HepG2 (cell line): ENCODE measurements around the gene TM4SF20. TPM values are rescaled to one million over a fixed set of nuclear protein-coding genes. Genes with fewer than 3 reads are reported as not detected.

ENCODE experiments used
- ATAD3A ChIP-seq: sonication (generic); formaldehyde crosslinking; IDR thresholded peaks from 2 replicates; pipeline ENCODE4 v1.4.0; 2020; ENCODE audit warnings: missing genetic modification reagents
- CHD4 ChIP-seq: fragments of 200-600 bp; sonication (generic); IDR thresholded peaks from 2 replicates; pipeline ENCODE4 v1.7.0; 2017; ENCODE audit warnings: mild to moderate bottlenecking, low read length, borderline replicate concordance
- FOXC1 ChIP-seq: sonication (generic); formaldehyde crosslinking; IDR thresholded peaks from 2 replicates; pipeline ENCODE4 v1.8.0; 2022; ENCODE audit warnings: mild to moderate bottlenecking, missing genetic modification reagents, borderline replicate concordance
- HES4 ChIP-seq: sonication (generic); formaldehyde crosslinking; IDR thresholded peaks from 2 replicates; pipeline ENCODE4 v1.9.0; 2021; ENCODE audit warnings: mild to moderate bottlenecking, missing genetic modification reagents, borderline replicate concordance
- HMG20B ChIP-seq: conservative IDR thresholded peaks from 2 replicates; pipeline ENCODE4 v1.6.1; 2016; ENCODE audit warnings: missing genetic modification reagents, missing compliant biosample characterization
- KDM5A ChIP-seq: fragments of 200-600 bp; sonication (generic); IDR thresholded peaks from 2 replicates; pipeline ENCODE4 v1.7.0; 2018; ENCODE audit warnings: antibody characterized with exemption, mild to moderate bottlenecking, low read length, borderline replicate concordance
- MAFG ChIP-seq: sonication (generic); formaldehyde crosslinking; IDR thresholded peaks from 2 replicates; pipeline ENCODE4 v1.5.1; 2020; ENCODE audit warnings: mild to moderate bottlenecking, missing genetic modification reagents
- MATR3 ChIP-seq: sonication (generic); formaldehyde crosslinking; IDR thresholded peaks from 2 replicates; pipeline ENCODE4 v1.4.0; 2020; ENCODE audit warnings: missing genetic modification reagents
- MED13 ChIP-seq: sonication (generic); formaldehyde crosslinking; IDR thresholded peaks from 2 replicates; pipeline ENCODE4 v1.5.0; 2020; ENCODE audit warnings: missing genetic modification reagents
- NFKBIZ ChIP-seq: IDR thresholded peaks from 2 replicates; pipeline ENCODE4 v1.6.1; 2018; ENCODE audit warnings: missing genetic modification reagents, missing compliant biosample characterization
- ZNF143 ChIP-seq: sonication (generic); formaldehyde crosslinking; IDR thresholded peaks from 2 replicates; pipeline ENCODE4 v1.4.0; 2020; ENCODE audit warnings: missing genetic modification reagents
- ZNF382 ChIP-seq: sonication (generic); formaldehyde crosslinking; IDR thresholded peaks from 2 replicates; pipeline ENCODE4 v1.5.0; 2020; ENCODE audit warnings: missing genetic modification reagents, mild to moderate bottlenecking, borderline replicate concordance
- ZNF549 ChIP-seq: sonication (generic); formaldehyde crosslinking; IDR thresholded peaks from 2 replicates; pipeline ENCODE4 v1.5.0; 2020; ENCODE audit warnings: missing genetic modification reagents
- ZNF563 ChIP-seq: sonication (generic); formaldehyde crosslinking; IDR thresholded peaks from 2 replicates; pipeline ENCODE4 v1.8.0; 2022; ENCODE audit warnings: mild to moderate bottlenecking, moderate library complexity, missing genetic modification reagents
- ZNF569 ChIP-seq: sonication (generic); formaldehyde crosslinking; IDR thresholded peaks from 2 replicates; pipeline ENCODE4 v1.5.0; 2020; ENCODE audit warnings: mild to moderate bottlenecking, missing genetic modification reagents, moderate library complexity, borderline replicate concordance
- ZNF589 ChIP-seq: sonication (generic); formaldehyde crosslinking; conservative IDR thresholded peaks from 2 replicates; pipeline ENCODE4 v1.8.0; 2022; ENCODE audit warnings: mild to moderate bottlenecking, moderate library complexity, missing genetic modification reagents
- ZNF615 ChIP-seq: sonication (generic); formaldehyde crosslinking; IDR thresholded peaks from 2 replicates; pipeline ENCODE4 v1.5.0; 2020; ENCODE audit warnings: mild to moderate bottlenecking, missing genetic modification reagents, borderline replicate concordance
- ZNF674 ChIP-seq: sonication (generic); formaldehyde crosslinking; IDR thresholded peaks from 2 replicates; pipeline ENCODE4 v1.5.0; 2020; ENCODE audit warnings: low read depth, mild to moderate bottlenecking, missing genetic modification reagents
- ZNF720 ChIP-seq: sonication (generic); formaldehyde crosslinking; IDR thresholded peaks from 2 replicates; pipeline ENCODE4 v1.4.0; 2020; ENCODE audit warnings: missing genetic modification reagents
- ZNF746 ChIP-seq: sonication (generic); formaldehyde crosslinking; IDR thresholded peaks from 2 replicates; pipeline ENCODE4 v1.8.0; 2022; ENCODE audit warnings: mild to moderate bottlenecking, missing genetic modification reagents
- ZNF75D ChIP-seq: sonication (generic); formaldehyde crosslinking; IDR thresholded peaks from 2 replicates; pipeline ENCODE4 v1.8.1; 2023; ENCODE audit warnings: missing genetic modification reagents, mild to moderate bottlenecking, borderline replicate concordance
- ZNF879 ChIP-seq: sonication (generic); formaldehyde crosslinking; IDR thresholded peaks from 2 replicates; pipeline ENCODE4 v1.8.1; 2023; ENCODE audit warnings: missing genetic modification reagents
- ZSCAN25 ChIP-seq: sonication (generic); formaldehyde crosslinking; IDR thresholded peaks from 2 replicates; pipeline ENCODE4 v1.8.0; 2022; ENCODE audit warnings: mild to moderate bottlenecking, missing genetic modification reagents
- polyA plus RNA-seq, 8 experiments: library from polyadenylated mRNA; depleted of rRNA in 3 of 8; stranded (reverse) in 7 of 8; unstranded in 1 of 8; fragments of >200 nt; fragmentation: Illumina TruSeq in 4 of 8; extraction: Trizol in 4 of 8; gene quantifications; 2 replicates each; pipeline versions ENCODE4 v1.2.1 to v1.2.3, GENCODE V29; 2011 to 2016; ENCODE audit warnings: low read depth in 4 of 8, missing spikeins in 1 of 8, mixed read lengths in 1 of 8; ENCODE audit not compliant: insufficient read depth in 1 of 8
- total RNA-seq, 5 experiments: library from RNA; depleted of rRNA; stranded (reverse); fragments of >200 nt; fragmentation: Illumina TruSeq; extraction: Trizol; gene quantifications; 2 replicates each; pipeline ENCODE4 v1.2.3, GENCODE V29; 2016; ENCODE audit warnings: low read depth in 1 of 5
- TF ChIP-seq, protein P1 (sequence below), 2 experiments: sonication (generic) in 1 of 2; formaldehyde crosslinking in 1 of 2; IDR thresholded peaks; 2 replicates each; pipeline versions ENCODE4 v1.4.0 to v1.6.1; 2016 to 2020; ENCODE audit warnings: borderline replicate concordance in 1 of 2, low read depth in 1 of 2, mild to moderate bottlenecking in 1 of 2, missing genetic modification reagents in 1 of 2

Gene TM4SF20
- total and polyA plus RNA-seq, 2 of the 13 experiments (the other 11 are each of a cell fraction or from before 2014, with no cell fraction given) = not detected

DNA sequence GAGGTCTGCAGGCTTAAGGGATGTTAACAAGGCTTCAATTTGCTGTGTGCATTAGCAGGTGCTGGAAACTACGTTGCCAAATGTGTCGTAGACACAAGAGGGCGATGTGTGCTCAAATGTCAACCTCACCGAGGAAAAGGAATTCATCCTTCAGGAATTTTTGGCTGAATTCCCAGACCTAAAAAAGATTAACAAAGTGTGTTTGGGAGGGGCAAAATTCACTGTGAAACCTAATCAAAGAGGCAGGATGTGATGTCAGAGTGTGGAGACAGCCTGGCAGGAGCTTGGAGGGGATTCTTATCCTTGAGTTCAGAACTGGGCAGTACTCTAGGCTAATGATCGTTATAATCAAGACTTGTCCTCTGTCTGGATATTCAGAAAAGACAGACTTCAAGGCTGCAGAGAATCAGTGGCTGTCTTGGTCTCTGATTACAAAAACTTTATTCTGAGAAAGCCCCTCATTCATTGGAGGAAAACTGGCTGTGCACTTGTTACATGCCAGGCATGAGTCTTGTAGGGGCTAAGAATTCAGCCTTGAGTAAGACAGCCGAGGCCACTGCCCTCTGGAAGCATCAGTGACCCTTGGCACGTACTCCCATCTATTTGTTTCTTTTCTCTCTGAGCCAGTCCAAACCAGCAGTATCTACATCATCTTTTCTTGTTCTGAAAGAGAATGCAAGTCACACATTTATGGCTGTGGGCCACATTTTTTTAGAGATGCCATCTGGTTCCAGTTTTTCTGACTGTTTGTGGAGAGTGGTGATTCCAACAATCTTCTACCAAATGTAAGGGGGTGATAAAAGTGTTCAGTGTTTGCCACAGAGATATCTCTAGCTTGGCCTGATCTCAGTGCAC lies 27.3 kb upstream of the TM4SF20 start (continued):
- TF ChIP-seq ZNF615 (CRISPR knock-in tag) = peak; percentile 26; the same call in 1 of the 2 replicates
- TF ChIP-seq ZNF674 (CRISPR knock-in tag) = no peak
- TF ChIP-seq, protein P1, sequence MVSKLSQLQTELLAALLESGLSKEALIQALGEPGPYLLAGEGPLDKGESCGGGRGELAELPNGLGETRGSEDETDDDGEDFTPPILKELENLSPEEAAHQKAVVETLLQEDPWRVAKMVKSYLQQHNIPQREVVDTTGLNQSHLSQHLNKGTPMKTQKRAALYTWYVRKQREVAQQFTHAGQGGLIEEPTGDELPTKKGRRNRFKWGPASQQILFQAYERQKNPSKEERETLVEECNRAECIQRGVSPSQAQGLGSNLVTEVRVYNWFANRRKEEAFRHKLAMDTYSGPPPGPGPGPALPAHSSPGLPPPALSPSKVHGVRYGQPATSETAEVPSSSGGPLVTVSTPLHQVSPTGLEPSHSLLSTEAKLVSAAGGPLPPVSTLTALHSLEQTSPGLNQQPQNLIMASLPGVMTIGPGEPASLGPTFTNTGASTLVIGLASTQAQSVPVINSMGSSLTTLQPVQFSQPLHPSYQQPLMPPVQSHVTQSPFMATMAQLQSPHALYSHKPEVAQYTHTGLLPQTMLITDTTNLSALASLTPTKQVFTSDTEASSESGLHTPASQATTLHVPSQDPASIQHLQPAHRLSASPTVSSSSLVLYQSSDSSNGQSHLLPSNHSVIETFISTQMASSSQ (IDR thresholded peaks at IDR 0.05; ENCODE audit: low read depth) = peak; percentile 81
- TF ChIP-seq, protein P1 (CRISPR knock-in tag; IDR thresholded peaks at IDR 0.05; ENCODE audit: borderline replicate concordance) = peak; percentile 89; the same call in 1 of the 2 replicates
- TF ChIP-seq ZNF75D (CRISPR knock-in tag) = no peak
- TF ChIP-seq ZNF589 (CRISPR knock-in tag) = no peak
- no peak for TF ChIP-seq FOXC1 (CRISPR knock-in tag)
- no peak for TF ChIP-seq ZNF720
- no peak for TF ChIP-seq ZSCAN25 (CRISPR knock-in tag)
- no peak for TF ChIP-seq ZNF879 (CRISPR knock-in tag)
- 0 out of 2 replicates have a peak, but pooled peaks have one; percentile 52 for TF ChIP-seq HMG20B
- no peak for TF ChIP-seq ZNF746
- TF ChIP-seq MATR3 (CRISPR knock-in tag) = no peak
- no peak for TF ChIP-seq ZNF563
- TF ChIP-seq ZNF382 (CRISPR knock-in tag) = no peak
- peak; percentile 61; the same call in 1 of the 2 replicates for TF ChIP-seq KDM5A
- TF ChIP-seq ZNF143 (CRISPR knock-in tag) = no peak
- TF ChIP-seq ZNF549 (CRISPR knock-in tag) = no peak
- no peak for TF ChIP-seq MAFG
- 0 out of 2 replicates have a peak, but pooled peaks have one; percentile 49 for TF ChIP-seq CHD4
- TF ChIP-seq HES4 (CRISPR knock-in tag) = no peak
- 0 out of 2 replicates have a peak, but pooled peaks have one; percentile 24 for TF ChIP-seq MED13 (CRISPR knock-in tag)
- no peak for TF ChIP-seq ZNF569 (CRISPR knock-in tag)
- no peak; the same call in none of the 2 replicates for TF ChIP-seq NFKBIZ (CRISPR knock-in tag)
- no peak for TF ChIP-seq ATAD3A (CRISPR knock-in tag)
